ENCODE measurements around the gene CNIH1. TPM values are rescaled to one million over a fixed set of nuclear protein-coding genes. Genes with fewer than 3 reads are reported as not detected.

The CNIH1 gene
- total RNA-seq, 6 donors from 2014 or later: 37.7 to 105 (median 57.9) TPM

GRCh38 chr14:54425068-54425467, 16.1 kb downstream of the CNIH1 start:
- H3K27ac ChIP-seq: no peak overlapping the region
- 86 to 91% methylated on average over 2 of the region's 2 CpGs for WGBS, 2 donors
- H3K9me3 ChIP-seq: no peaks in the 10 kb centered on the region
- TF ChIP-seq EP300 (IDR thresholded peaks at IDR 0.05) (no peak), POLR2A (IDR thresholded peaks at IDR 0.05) (no peak), POLR2AphosphoS5 (IDR thresholded peaks at IDR 0.05) (no peak), CTCF (IDR thresholded peaks at IDR 0.05) (no peak)
- ATAC-seq (ENCODE audit: low FRiP score in 2 of 2) (no peak), DNase-seq (no peak)
- H3K27me3 ChIP-seq: no peaks in the 10 kb centered on the region
- no peaks in the 10 kb centered on the region for H3K4me1 ChIP-seq
- peaks cover 4 to 60% (median 21%) of the 10 kb centered on the region in 4 donors for H3K36me3 ChIP-seq
- H3K4me3 ChIP-seq: no peak overlapping the region

DNA sequence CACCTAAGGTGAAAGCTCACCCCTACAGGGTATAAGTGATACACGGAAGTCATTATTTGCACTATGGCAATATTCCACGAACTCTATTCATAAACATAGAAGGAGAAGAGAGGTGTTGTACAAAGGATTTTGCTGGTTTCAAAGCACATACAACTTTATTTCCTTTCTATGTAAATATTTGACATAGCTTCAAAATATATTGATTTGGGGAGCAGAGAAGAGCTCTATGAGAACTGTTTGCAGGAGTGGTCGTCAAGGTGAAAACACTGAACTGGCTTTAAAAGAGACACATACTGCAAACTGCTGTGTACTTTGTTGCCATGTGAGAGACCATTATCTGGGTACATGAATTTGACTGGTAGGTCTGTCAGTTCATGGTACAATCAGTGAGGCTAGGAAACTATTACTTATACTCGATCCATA, 16.7 kb downstream of the CNIH1 start:
- H3K27me3 ChIP-seq: no peaks in the 10 kb centered on the region
- 61 to 65% methylated on average over 4 of the region's 4 CpGs for WGBS, 2 donors
- H3K4me3 ChIP-seq: no peak overlapping the region
- DNase-seq: no peak
- ATAC-seq (ENCODE audit: low FRiP score in 2 of 2): no peak
- peaks cover 4 to 54% (median 17%) of the 10 kb centered on the region in 4 donors for H3K36me3 ChIP-seq
- H3K27ac ChIP-seq: no peak overlapping the region
- H3K4me1 ChIP-seq: no peaks in the 10 kb centered on the region
- TF ChIP-seq CTCF (IDR thresholded peaks at IDR 0.05): no peak
- TF ChIP-seq POLR2AphosphoS5 (IDR thresholded peaks at IDR 0.05): no peak
- H3K9me3 ChIP-seq: no peaks in the 10 kb centered on the region

- H3K4me1 ChIP-seq: no peaks in the 10 kb centered on the region
- no peak for ATAC-seq (ENCODE audit: low FRiP score in 2 of 2)
- no peak for TF ChIP-seq POLR2A (IDR thresholded peaks at IDR 0.05)
- no peak for TF ChIP-seq POLR2AphosphoS5 (IDR thresholded peaks at IDR 0.05)
- TF ChIP-seq CTCF (IDR thresholded peaks at IDR 0.05): no peak
- no peak for TF ChIP-seq EP300 (IDR thresholded peaks at IDR 0.05)
- no peak for DNase-seq
- H3K4me3 ChIP-seq: no peak overlapping the region
- H3K27me3 ChIP-seq: no peaks in the 10 kb centered on the region
- peaks cover 4 to 49% (median 13%) of the 10 kb centered on the region in 4 donors for H3K36me3 ChIP-seq
- no peaks in the 10 kb centered on the region for H3K9me3 ChIP-seq
- H3K27ac ChIP-seq: no peak overlapping the region
Measured at GRCh38 chr14:54423991-54424390, 17.2 kb downstream of the CNIH1 start.

DNA sequence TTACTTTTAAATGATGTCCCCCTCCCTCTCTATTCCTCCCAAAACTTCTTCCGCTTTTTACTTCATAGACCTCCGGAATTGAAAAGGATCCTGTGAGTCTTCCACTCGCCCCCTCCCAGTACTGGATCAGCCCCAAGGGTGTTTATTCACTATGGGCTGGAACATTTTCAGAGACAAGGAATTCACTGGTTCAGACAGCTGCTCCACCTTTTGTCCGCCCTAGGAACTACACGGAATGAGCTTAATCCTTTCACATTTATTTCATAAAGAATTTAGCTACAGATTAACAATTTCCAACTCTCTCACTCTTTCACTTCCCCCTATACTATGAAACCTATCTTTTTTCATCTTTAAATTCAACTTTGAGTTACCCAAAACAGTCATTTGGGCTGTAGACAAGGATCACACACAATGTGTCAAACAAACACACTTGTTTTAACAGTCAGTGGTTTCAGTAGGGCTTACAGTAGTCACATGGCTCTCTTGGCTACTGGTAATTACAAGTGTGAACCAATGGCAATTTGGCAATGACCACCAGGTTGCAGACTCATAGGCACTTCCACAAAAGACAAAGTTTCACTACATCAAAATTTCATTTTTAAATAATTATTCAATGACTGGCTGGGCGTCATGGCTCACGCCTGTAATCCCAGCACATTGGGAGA, 20.6 kb downstream of the CNIH1 start:
- Histone ChIP-seq H3K4me3 (no peak overlapping the region), H3K9me3 (no peaks in the 10 kb centered on the region), H3K27ac (no peak overlapping the region), H3K4me1 (no peaks in the 10 kb centered on the region), H3K27me3 (no peaks in the 10 kb centered on the region), H3K36me3 (peaks cover 0 to 15% (median 0%) of the 10 kb centered on the region in 4 donors)
- TF ChIP-seq POLR2A (IDR thresholded peaks at IDR 0.05) (no peak), POLR2AphosphoS5 (IDR thresholded peaks at IDR 0.05) (no peak), CTCF (IDR thresholded peaks at IDR 0.05) (peak in 5 of 6 experiments; percentile 17 to 40 (median 32))
- no peak for DNase-seq
- WGBS, 2 donors: 49 to 56% methylated on average over 7 of the region's 7 CpGs
- ATAC-seq (ENCODE audit: low FRiP score in 2 of 2): peak in 1 of 2 donors; percentile 75

DNA sequence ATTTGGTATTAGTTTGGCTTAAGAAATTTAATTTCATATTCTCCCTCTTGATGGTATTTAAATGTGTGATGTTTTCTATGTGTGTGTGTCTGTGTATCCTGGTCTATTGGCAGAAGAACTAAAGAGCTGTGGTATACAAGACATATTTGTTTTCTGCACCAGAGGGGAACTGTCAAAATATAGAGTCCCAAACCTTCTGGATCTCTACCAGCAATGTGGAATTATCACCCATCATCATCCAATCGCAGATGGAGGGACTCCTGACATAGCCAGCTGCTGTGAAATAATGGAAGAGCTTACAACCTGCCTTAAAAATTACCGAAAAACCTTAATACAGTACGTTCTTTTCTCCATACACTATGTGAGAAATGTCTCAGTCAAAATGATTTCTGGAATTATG, 29.8 kb downstream of the CNIH1 start:
- Histone ChIP-seq H3K4me3 (no peak overlapping the region), H3K4me1 (no peaks in the 10 kb centered on the region), H3K27me3 (no peaks in the 10 kb centered on the region), H3K36me3 (no peaks in the 10 kb centered on the region), H3K27ac (no peak overlapping the region), H3K9me3 (no peaks in the 10 kb centered on the region)
- no peak for TF ChIP-seq POLR2A (IDR thresholded peaks at IDR 0.05)
- no peak for TF ChIP-seq EP300 (IDR thresholded peaks at IDR 0.05)
- no peak for TF ChIP-seq POLR2AphosphoS5 (IDR thresholded peaks at IDR 0.05)
- DNase-seq: no peak
- WGBS, 2 donors: 96 to 97% methylated on average over 3 of the region's 3 CpGs
- no peak for ATAC-seq (ENCODE audit: low FRiP score in 2 of 2)

Measured in upper lobe of left lung (tissue), 6 donors.